Left hindlimb (tissue), 1 donor: ENCODE results near the gene MYOM3.

Experiments
- DNase-seq: peaks from one replicate; pipeline ENCODE4 v3.0.0-alpha.2; 2018

MYOM3 gene

DNA sequence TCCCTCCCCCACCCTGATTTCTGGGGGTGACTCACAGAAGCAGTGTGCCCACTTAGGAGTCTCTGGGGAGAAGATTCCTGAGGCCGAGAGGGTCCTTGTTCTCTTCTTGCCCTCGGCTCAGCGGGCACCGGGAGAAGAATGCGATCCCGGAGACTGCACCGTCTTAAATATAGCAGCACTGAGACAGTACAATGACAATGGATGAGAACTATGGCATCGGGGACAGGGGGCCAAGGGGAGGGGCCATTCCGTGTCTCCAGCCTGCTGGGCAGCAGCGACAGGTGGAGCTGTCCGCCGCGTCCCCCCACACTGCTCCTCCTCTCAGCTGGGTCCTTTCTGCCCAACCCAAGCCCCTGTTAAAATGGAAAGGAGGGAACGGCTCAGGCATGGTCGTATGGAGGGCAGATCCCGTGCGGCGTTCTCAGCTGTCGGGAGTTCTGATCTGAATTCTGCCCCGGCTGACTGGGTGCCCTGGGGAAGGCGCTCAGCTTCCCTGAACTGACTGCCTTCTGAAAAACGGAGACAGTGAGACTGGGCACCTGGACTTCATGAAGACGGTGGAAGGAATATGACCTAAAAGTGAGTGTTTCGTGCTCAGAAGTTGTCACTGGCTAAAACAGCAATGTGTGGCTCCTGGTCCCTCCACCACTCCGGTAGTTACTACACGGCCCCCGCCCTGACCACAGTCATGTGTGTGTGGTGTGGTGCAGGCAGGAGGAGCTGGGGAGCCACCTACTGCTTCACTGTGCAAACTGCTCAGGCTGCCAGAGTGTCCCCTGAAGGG is at the start of gene MYOM3:
Gene MYOM3, minus strand, starts transcription at position 140 of the 784 bp plus-strand sequence. CDS start 3,499 bp downstream, outside the sequence.
- peak; percentile 83 for DNase-seq

DNA sequence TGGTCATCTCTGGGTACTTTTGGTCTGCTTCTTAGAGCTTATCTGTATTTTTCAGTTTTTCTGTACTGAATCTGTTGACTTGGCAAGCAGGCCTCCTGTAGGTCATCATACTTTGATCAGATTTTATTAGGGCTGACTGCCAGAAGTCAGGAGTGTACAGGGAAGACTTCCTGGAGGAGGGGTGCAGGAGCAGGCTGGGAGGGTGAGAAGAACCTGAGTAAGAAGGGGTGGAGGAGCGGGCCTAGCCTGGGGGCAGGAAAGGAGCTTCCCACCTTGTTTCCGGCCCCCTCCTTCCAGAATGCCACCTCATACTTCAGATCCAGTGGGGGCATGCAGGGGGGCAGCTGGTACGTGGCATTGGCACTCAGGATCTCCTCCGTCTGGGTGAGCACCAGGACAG is 49.3 kb upstream of the MYOM3 start:
- no peak for DNase-seq

DNA sequence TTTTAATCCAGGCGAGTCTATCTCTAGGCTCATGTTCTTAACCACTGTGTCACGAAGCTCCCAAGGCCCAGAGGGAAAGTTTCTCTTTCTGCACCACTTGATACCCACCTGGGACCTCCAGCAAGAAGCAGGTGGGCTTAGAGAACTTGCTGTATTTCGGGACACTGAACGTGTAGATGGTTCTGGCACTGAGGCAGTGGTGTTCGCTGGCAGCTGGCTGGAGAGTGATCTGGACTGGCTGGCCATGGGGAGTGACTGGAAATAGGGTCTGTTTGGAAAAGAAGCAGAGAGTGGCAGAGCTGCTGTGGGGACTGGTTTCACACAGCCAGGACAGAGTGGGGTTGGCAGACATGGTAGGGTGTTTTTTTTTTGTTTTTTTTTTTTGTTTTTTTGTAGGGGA is 47.4 kb upstream of the MYOM3 start:
- no peak for DNase-seq

DNA sequence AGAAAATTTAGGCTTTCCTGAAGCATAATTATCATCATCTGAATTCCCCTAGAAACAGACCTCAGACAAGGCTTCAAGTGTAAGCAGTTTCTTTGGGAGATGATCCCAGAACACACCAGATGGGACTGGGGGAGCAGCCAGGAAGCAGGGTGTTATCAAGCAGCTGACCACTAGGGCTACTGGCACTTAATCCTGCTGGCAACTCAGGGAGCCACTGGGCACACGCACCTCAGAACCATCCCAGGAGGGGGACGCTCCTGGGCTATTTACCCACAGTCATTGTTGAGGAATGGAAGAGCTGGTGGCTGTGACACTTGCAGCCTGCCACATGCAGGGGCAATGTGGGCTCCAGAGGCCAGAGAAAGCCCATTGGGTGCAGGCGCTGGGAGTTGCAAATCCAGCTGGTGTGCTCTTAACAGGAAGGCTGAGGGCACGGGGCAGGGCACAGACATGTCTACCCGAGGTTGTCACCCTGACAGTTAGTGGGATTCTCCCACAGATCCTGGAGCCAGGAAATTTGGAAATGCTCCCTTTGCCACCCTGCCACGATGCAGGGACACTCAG is 46.1 kb upstream of the MYOM3 start:
- DNase-seq = no peak

DNA sequence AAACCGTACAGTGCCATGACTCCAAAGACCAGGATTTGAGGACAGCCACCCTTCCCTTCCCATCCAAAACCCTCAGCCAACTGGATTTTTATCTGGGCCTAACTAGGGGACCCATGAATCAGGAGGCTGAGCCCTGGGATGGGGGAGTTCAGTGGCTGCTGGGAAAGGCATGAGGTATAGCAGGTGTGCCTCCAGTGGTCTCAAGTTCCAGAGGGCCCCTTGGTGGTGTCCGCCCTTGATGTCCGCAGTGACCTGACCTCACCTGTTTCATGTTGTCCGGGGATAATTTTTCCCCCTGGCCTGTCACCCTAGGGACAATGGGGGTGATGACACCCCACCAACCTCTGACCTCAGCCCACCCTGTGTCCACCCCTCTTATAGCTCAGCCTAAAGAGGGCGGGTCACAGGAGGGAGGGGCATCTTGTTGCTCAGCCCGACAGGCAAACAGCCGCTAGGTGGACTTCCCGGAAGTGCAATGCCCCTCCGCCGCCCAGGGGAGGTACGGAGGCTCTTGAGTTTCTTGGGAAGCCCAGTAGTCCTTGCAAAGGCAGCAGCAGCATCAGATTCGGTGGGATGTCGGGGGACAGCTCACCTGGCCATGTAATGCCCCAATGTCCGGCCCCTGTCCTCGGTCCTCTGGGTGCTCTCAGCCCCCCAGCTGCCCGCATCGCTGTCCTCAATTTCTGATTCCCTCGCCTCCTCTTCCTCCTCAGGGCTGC is 44.8 kb upstream of the MYOM3 start:
- no peak for DNase-seq

DNA sequence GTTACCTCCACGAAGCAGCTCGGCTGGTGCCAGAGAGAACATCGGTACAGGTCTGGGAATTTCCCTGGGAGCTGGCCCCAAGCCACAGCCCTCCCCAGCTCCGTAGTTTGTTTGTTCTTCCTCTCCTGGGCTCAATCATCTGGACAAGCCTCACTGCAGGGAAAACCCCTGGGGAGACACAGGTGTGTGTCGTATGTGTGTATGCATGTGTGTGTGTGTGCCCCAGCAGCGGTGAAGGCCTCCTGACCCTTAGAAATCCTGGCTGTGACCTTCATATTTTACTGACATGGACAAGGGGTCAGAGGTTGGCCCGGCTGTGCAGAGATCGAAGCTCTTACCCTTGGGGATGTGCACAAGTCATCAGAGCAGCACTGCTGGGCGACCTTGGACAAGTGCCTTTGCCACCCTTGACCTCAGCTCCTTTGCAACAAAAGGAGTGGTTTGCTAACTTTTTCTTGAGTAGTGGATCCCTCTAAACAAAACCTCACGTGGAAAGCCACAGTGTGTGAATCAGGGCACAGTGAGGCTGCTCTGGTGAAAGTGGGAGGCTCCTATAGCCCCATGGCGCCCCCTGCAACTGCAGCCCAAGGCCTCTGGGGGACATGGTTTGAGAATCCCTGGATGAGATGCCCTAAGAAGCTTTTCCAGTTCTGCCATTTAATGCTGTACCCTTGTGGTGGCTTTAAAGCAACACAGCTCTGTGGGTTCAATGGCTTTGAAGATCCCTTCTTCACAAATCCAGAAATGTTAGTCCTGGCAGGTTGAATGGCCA is 43.3 kb upstream of the MYOM3 start:
- no peak for DNase-seq

DNA sequence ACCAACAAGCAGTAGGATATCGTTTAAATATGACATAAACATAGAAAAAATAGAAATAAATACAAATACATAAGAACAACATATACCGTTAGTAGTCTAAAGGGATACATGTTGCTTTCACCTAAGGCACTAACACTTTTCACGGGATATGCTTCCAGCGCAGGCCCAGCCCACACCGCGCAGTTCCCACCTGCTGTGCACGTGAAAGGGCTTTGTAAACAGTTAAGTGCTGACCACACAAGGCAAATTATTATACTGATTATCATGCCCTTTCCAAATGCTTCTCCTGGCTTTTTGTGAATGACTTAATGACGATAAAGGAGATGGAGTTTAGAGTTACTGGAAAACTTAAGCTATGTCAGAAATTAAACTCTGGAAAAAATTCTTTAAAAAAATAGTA is 42.3 kb upstream of the MYOM3 start:
- DNase-seq = no peak

DNA sequence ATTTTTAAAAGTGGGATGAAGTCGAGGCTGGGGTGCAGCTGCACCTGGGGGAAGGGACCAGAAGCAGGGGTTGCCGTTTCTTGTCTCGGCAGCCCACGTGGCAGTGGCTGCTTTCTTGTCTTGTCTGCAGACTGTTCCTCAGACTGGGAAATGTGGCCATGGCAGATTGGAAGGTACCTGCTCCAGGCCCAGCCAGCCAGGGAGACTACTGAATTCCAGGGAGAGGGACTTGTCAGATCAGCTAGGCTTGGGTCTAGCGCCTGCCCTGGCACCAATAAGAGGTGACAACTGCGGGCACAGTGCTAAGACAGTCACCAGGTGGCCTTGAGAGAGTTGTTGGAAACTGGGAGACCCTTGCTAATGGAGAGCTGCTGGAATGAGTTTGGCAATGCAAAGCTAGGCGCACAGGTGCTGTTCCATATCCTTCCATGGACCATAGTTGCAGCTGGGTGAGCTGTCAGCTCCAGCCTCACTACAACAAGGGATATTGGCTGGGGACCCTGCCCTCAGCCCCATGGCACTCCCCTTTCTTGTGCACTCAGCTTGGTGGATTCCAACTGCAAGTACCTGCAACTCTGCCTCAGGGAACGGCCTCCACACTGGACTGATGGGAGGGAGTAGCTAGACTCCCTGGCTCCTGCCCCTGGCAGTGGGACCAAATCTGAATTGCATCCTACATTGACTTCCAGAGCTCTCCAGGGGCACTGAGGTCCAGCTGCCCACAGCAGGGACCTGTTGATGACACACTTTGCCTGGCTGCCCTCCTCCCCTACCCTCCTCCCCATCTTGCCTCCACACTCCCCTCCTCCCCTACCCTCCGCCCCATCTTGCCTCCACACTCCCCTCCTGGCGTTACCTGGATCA is 40.9 kb upstream of the MYOM3 start:
- no peak for DNase-seq

DNA sequence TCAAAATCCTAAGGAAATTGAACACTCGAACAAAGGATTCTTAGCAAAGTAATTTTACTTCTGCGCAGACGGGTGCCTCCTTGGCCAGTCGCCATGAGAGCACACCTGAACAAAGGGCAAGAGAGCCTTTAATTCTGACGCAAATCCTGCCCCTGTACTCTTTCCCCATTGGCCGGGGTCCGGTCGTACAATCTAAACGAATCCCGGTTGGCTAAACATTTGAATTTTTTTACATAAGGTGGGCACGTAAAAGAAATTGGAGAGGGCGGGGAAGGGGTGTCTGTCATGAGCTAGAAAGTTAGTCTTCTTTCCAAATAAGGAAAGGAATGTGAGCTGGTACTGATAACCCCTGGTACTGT is 39.2 kb upstream of the MYOM3 start:
- no peak for DNase-seq

DNA sequence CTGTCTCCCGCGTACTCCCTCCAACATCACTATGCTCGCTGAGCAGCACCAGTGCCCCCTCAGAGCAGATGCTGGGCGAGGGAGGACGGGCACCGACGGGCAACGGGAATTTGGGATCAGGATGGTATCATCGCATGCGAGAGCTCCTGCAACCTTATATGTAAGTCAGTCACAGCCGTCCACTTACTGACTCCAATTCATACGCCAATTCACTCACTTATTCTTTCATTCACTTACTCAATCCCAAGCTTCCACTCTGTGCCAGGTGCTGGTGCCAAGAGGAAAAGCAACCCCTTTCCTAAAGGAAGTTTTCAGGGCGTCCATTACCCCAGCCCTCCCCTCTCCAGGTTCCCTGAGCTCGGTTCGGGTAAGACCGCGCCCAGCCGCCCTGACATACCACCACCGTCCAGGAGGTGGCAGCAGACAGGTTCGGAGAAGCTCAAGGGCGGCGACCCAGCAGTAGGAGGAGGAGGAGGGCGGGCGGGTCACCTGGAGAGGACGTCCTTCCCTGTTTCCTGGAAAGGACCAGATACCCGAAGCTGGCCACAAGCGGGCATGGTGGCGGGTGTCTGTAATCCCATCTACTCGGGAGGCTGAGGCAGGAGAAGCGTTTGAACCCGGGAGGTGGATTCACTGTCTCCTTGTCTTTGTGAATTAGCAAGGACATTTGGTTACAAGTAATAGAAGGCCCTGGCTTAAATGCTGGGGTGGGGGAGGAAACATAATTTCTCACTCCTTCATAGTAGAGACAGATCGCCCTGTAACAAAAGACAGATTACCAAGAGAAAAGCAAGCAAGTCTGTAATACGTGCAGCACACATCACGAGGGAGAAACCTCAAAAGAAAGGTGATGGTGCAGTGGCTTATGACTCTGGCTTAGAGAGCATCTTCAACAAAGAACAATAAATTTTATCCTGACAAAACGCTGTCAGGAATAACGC is 38.6 kb upstream of the MYOM3 start:
- peak; percentile 84 for DNase-seq

DNA sequence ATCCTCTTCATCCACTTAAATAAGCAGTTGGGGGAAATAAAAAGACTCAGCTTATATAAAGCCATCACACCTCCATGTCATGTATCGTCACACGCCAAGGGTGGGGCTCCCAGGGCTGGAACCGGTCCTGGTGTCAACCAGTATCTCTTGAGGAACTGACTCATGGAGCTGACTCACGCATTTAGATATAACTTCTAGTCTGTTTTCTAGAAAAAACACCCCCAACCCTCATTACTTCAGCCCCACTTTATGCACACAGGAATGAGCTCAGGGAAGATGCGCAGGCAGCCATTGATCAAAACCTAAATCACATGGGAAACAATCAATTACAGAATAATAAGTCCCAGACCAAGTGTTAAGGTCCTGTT is 37.9 kb upstream of the MYOM3 start:
- DNase-seq = no peak

DNA sequence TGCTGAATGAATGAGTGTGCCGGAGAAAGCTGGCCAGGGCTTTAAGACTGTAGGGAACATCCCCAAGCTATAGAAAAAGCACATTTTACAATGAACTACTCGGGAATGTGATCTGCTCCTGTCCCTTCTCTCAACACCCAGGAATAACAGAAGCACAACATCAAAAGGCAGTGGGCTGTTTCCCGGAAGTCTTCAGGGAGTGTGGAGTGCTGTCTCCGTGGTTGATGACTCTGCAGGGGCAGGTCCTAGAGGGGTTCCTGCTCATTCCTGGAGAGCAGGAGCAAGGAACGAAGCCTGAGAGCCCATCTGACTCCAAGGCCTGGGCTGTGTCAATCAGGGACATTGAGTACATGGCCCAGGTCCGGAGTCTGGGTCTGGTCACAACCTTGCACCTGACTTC is 35.9 kb upstream of the MYOM3 start:
- DNase-seq = no peak

DNA sequence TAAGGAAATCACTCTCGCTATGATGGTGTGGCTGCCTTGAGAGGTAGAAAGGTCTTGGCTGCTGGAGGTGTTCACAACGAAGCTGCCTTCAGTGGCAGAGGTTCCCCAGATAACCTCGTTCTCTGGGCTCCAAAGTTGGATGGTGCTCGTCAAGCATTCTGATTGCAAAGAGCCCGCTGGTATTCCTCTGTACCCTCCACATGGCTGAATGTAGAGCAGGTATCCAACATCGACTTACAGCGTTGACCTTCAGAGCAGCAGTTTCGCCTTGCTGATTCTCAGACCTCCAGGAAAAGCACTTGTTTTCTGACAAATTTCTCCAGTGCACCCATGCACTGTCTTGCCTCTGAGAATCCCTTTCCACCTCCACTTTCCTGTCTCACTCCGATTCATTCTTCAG is 35.3 kb upstream of the MYOM3 start:
- DNase-seq = no peak

DNA sequence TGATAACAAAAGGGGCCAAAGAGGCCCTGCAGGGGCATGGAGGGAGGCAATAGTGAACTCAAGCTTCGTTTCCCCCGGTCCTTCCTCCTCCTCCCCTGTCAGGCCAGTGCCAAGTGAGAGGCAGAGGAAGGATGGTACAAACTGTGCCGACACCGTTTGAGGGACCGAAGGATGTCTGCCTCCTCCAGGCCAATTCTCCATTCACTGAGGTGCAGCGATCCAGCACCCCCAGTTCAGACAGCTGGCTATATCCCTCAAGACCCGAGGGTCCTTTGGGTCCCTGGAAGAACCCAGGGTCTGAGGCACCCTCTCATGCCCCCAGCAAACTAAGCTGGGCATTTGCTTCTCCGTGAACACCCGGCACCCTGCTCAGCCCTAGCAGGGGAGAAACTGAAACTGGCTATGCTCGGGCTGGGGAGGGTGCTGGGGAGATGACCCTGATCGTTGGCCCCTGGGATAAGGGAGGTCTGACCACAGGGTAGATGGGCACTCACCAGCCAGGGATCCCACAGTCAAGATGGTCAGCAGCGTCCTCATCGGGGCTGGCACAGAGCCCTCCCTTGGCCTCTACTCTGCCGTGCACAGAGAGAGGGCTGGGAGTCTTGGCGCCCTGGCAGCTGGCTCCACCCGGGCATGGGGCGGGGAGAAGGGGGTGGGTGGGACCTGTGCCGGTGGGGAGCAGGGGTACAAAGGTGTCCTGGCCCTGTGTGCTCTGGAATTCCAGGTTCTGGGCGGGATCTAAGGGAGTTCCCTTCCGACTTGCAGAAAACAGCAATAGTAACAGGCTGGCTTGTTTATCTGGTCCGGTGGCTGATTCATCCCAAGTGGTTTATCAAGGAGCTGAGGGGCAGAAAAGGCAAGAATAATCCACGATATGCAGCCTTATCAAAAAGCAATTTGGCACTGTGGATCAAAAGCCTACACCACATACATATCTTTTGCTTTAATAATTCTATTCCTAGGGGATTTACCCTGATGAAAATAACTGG is 30.9 kb upstream of the MYOM3 start, which contains the start of gene IL22RA1:
Gene IL22RA1, minus strand, starts transcription at position 595 of the 989 bp plus-strand sequence. Its CDS starts 58 bp downstream, at position 537.
- DNase-seq = no peak

DNA sequence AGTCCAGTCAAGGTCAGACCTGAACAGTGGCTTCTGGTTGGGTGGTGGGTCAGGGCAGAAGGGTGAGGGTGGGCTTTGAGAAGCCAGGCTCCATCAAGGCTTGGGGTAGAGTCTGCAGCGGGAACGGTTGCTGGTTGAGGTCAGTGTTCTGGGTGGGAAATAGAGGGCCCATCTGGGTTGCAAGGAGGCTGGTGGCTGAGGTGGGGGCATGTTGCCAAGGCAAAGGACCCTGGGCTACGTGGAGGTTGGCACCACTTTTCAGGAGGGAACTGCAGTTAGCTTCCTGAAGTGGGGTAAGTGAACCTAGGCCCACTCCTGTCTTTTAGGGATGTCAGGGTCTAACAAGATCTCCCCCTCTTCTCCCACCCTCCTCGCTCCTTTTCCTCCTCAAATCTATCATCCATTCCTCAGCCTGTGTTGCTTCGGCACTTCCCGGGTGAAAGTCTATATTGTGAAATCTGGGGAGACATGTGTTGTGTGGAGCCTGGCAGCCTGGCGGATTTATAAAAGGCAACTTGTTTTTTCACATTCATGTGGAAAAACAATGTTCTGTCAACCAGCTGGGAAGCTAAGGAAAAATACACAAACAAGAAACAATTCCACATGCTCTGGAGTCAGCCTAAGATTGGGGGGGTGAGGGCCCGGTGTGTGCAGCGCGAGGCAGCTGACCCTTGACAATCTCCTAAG is 29.5 kb upstream of the MYOM3 start:
- DNase-seq = no peak

DNA sequence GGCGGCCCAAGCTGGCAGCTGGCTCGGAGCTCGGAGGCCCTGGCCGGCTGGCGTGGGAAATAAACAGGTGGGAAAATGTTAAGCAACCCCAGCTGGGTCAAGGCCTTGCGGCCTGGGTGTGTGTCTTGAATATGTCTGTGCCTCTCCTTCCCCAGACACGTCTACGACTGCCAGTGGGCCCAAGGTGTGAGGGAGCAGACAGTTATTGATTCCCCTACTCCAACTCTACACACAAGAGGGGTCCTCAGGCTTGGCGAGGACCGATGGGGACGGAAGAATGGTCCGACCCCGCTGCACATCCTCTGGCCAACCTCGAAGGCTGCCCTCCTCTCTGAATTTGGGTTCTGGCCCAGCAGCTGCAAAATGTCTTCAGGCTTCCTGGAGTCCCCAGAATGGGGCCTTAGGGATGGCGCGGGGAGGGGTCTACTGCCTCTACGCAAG is 28.8 kb upstream of the MYOM3 start:
- DNase-seq = no peak

DNA sequence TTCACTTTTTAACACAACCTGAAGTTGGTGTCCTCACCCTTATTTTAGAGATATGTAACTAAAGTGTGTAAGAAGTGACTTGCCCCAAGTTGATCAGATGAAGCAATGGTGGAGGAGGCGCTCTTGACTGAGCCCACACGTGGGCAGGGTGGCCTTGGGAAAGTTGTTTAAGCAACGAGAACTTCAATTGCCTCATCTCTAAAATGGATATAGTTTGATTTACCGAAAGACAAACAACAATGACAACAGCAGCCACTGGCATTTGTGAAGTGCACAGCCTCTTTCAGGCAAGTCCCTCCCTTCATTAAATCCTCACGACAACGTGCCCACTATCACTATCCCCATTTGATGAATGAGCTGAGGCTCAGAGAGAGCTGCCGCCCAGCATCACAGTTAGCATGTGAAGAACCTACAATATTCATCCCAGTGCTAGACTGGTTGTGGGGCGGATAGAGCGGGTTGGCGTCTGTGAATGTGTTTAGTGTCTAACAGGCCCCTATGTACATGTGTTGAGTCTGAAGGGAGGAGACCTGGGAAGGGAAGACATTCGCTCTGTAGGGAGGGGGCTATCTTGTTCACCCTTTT is 28.0 kb upstream of the MYOM3 start:
- DNase-seq = no peak

DNA sequence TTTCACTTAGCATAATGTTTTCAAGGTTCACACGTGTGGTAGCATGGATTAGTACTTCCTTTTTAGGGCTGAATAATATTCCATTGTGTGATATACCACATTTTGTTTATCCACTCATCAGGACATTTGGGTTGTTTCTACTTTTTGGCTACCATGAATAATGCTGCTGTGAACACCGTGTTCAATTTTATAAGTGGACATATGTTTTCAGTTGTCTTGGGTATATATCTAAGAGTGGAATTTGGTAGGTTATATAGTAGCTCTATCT is 27.2 kb upstream of the MYOM3 start:
- no peak for DNase-seq
